Measurements from ENCODE around the gene PPT1.

Gene PPT1

GRCh38 chr1:40133312-40133665 lies 36.2 kb upstream of the PPT1 start:
- TF ChIP-seq ZNF384 (IDR thresholded peaks at IDR 0.05), result no peak
- TF ChIP-seq ELF4 (IDR thresholded peaks at IDR 0.05), result no peak
- TF ChIP-seq NFRKB (IDR thresholded peaks at IDR 0.05), result no peak
- TF ChIP-seq HDGF (IDR thresholded peaks at IDR 0.05; ENCODE audit: borderline replicate concordance), result no peak
- TF ChIP-seq SUZ12 (IDR thresholded peaks at IDR 0.05), result no peak
- TF ChIP-seq SP1 (IDR thresholded peaks at IDR 0.05), result no peak
- TF ChIP-seq ARNT (IDR thresholded peaks at IDR 0.05), result no peak
- TF ChIP-seq FOXA1 (IDR thresholded peaks at IDR 0.05), result no peak
- no peak for TF ChIP-seq FOXK2 (IDR thresholded peaks at IDR 0.05)
- TF ChIP-seq CTBP1 (IDR thresholded peaks at IDR 0.05; ENCODE audit: borderline replicate concordance), result no peak
- no peak for DNase-seq (ENCODE audit: extremely low spot score)
- ChIA-PET POLR2A (no interaction called here), CTCF (interaction anchor here (1.0 kb wide), 1 partner anchor 20 kb away, joined by 4 read pairs; no protein-coding TSS in a partner anchor)

- ChIA-PET POLR2A (no interaction called here), CTCF (interaction anchor here (1.0 kb wide), 1 partner anchor 21 kb away, joined by 4 read pairs; no protein-coding TSS in a partner anchor)
- no peak for TF ChIP-seq HDGF (IDR thresholded peaks at IDR 0.05; ENCODE audit: borderline replicate concordance)
- TF ChIP-seq PKNOX1 (IDR thresholded peaks at IDR 0.05), result no peak
- no peak for TF ChIP-seq CTBP1 (IDR thresholded peaks at IDR 0.05; ENCODE audit: borderline replicate concordance)
- TF ChIP-seq NFRKB (IDR thresholded peaks at IDR 0.05), result no peak
- TF ChIP-seq ZNF384 (IDR thresholded peaks at IDR 0.05), result no peak
- no peak for TF ChIP-seq L3MBTL2 (conservative IDR thresholded peaks at IDR 0.05)
- TF ChIP-seq FOXK2 (IDR thresholded peaks at IDR 0.05), result no peak
- TF ChIP-seq FOXM1 (IDR thresholded peaks at IDR 0.05; ENCODE audit: borderline replicate concordance), result no peak
- TF ChIP-seq ELF4 (IDR thresholded peaks at IDR 0.05), result no peak
- TF ChIP-seq LEF1 (IDR thresholded peaks at IDR 0.05; ENCODE audit: borderline replicate concordance), result no peak
- no peak for TF ChIP-seq FOXA1 (IDR thresholded peaks at IDR 0.05)
- TF ChIP-seq TARDBP (IDR thresholded peaks at IDR 0.05), result no peak
- no peak for DNase-seq (ENCODE audit: extremely low spot score)
Measured at GRCh38 chr1:40132383-40133311, 35.6 kb upstream of the PPT1 start.

- POLR2A ChIA-PET, result no interaction called here
- no peak for TF ChIP-seq ZNF384 (IDR thresholded peaks at IDR 0.05)
- no peak for TF ChIP-seq FOXK2 (IDR thresholded peaks at IDR 0.05)
- TF ChIP-seq SUZ12 (IDR thresholded peaks at IDR 0.05), result no peak
- TF ChIP-seq FOXM1 (IDR thresholded peaks at IDR 0.05; ENCODE audit: borderline replicate concordance), result no peak
- no peak for TF ChIP-seq BHLHE40 (IDR thresholded peaks at IDR 0.05; ENCODE audit: borderline replicate concordance)
- TF ChIP-seq L3MBTL2 (conservative IDR thresholded peaks at IDR 0.05), result no peak
- no peak for TF ChIP-seq ARNT (IDR thresholded peaks at IDR 0.05)
- no peak for TF ChIP-seq SP1 (IDR thresholded peaks at IDR 0.05)
- no peak for TF ChIP-seq NFRKB (IDR thresholded peaks at IDR 0.05)
- no peak for TF ChIP-seq FOXA1 (IDR thresholded peaks at IDR 0.05)
- CTCF ChIA-PET, result no interaction called here
- DNase-seq (ENCODE audit: extremely low spot score), result no peak
Measured at GRCh38 chr1:40130892-40131291, 33.8 kb upstream of the PPT1 start.

GRCh38 chr1:40122855-40123254 lies 25.8 kb upstream of the PPT1 start:
- TF ChIP-seq BHLHE40 (IDR thresholded peaks at IDR 0.05; ENCODE audit: borderline replicate concordance) (no peak), PKNOX1 (IDR thresholded peaks at IDR 0.05) (no peak), HDGF (IDR thresholded peaks at IDR 0.05; ENCODE audit: borderline replicate concordance) (no peak), ZNF384 (IDR thresholded peaks at IDR 0.05) (no peak), FOXM1 (IDR thresholded peaks at IDR 0.05; ENCODE audit: borderline replicate concordance) (no peak), ARNT (IDR thresholded peaks at IDR 0.05) (no peak), ELF4 (IDR thresholded peaks at IDR 0.05) (no peak), SUZ12 (IDR thresholded peaks at IDR 0.05) (no peak), CTBP1 (IDR thresholded peaks at IDR 0.05; ENCODE audit: borderline replicate concordance) (no peak)
- DNase-seq (ENCODE audit: extremely low spot score), result no peak
- POLR2A ChIA-PET, result no interaction called here
- CTCF ChIA-PET, result no interaction called here

- ChIA-PET CTCF (interaction anchor here (0.6 to 0.9 kb wide), 2 partner anchors 24 to 33 kb away, joined by 3 to 4 read pairs; no protein-coding TSS in a partner anchor), POLR2A (no interaction called here)
- TF ChIP-seq TARDBP (IDR thresholded peaks at IDR 0.05) (no peak), CTBP1 (IDR thresholded peaks at IDR 0.05; ENCODE audit: borderline replicate concordance) (no peak), SP1 (IDR thresholded peaks at IDR 0.05) (no peak), HDGF (IDR thresholded peaks at IDR 0.05; ENCODE audit: borderline replicate concordance) (no peak), FOXK2 (IDR thresholded peaks at IDR 0.05) (no peak), ARNT (IDR thresholded peaks at IDR 0.05) (no peak), LEF1 (IDR thresholded peaks at IDR 0.05; ENCODE audit: borderline replicate concordance) (no peak), NFRKB (IDR thresholded peaks at IDR 0.05) (no peak), L3MBTL2 (conservative IDR thresholded peaks at IDR 0.05) (no peak), BHLHE40 (IDR thresholded peaks at IDR 0.05; ENCODE audit: borderline replicate concordance) (no peak), SUZ12 (IDR thresholded peaks at IDR 0.05) (no peak), PKNOX1 (IDR thresholded peaks at IDR 0.05) (no peak), FOXM1 (IDR thresholded peaks at IDR 0.05; ENCODE audit: borderline replicate concordance) (no peak), ZNF384 (IDR thresholded peaks at IDR 0.05) (no peak), ELF4 (IDR thresholded peaks at IDR 0.05) (no peak), FOXA1 (IDR thresholded peaks at IDR 0.05) (no peak)
- no peak for DNase-seq (ENCODE audit: extremely low spot score)
Measured at GRCh38 chr1:40120128-40120527, 23.1 kb upstream of the PPT1 start.

GRCh38 chr1:40114400-40114799 lies 17.3 kb upstream of the PPT1 start:
- ChIA-PET POLR2A (no interaction called here), CTCF (no interaction called here)
- DNase-seq (ENCODE audit: extremely low spot score), result no peak
- TF ChIP-seq ZNF384 (IDR thresholded peaks at IDR 0.05), result no peak
- no peak for TF ChIP-seq TARDBP (IDR thresholded peaks at IDR 0.05)
- TF ChIP-seq LEF1 (IDR thresholded peaks at IDR 0.05; ENCODE audit: borderline replicate concordance), result no peak
- no peak for TF ChIP-seq FOXM1 (IDR thresholded peaks at IDR 0.05; ENCODE audit: borderline replicate concordance)
- TF ChIP-seq SP1 (IDR thresholded peaks at IDR 0.05), result no peak
- no peak for TF ChIP-seq SUZ12 (IDR thresholded peaks at IDR 0.05)
- TF ChIP-seq L3MBTL2 (conservative IDR thresholded peaks at IDR 0.05), result no peak
- TF ChIP-seq ARNT (IDR thresholded peaks at IDR 0.05), result no peak
- TF ChIP-seq NFRKB (IDR thresholded peaks at IDR 0.05), result no peak
- no peak for TF ChIP-seq HDGF (IDR thresholded peaks at IDR 0.05; ENCODE audit: borderline replicate concordance)
- TF ChIP-seq FOXK2 (IDR thresholded peaks at IDR 0.05), result no peak
- TF ChIP-seq FOXA1 (IDR thresholded peaks at IDR 0.05), result no peak
- TF ChIP-seq PKNOX1 (IDR thresholded peaks at IDR 0.05), result no peak
- TF ChIP-seq ELF4 (IDR thresholded peaks at IDR 0.05), result no peak
- no peak for TF ChIP-seq CTBP1 (IDR thresholded peaks at IDR 0.05; ENCODE audit: borderline replicate concordance)

All from HEK293T (cell line).